Adrenal gland (tissue), 12 donors: ENCODE results near the gene KSR2. TPM values are rescaled to one million over a fixed set of nuclear protein-coding genes. Genes with fewer than 3 reads are reported as not detected.

ENCODE experiments used
- DNase-seq, 7 donors: peaks; one replicate each; pipeline ENCODE4 v3.0.0-alpha.2; 2019 to 2020
- H3K27ac ChIP-seq, 5 donors: fragments of 200-600 bp; sonication (generic) in 4 of 5; 1 replicate in 3 of 5; 2 replicates in 2 of 5; pipeline versions ENCODE4 v1.5.1 to v1.8.0; 2016 to 2020; ENCODE audit warnings: mild to moderate bottlenecking in 1 of 5
- H3K27me3 ChIP-seq: fragments of 200-600 bp; 2 replicates; pipeline ENCODE4 v1.8.0; 2021
- H3K36me3 ChIP-seq, 2 donors: fragments of 200-600 bp; replicated peaks in 1 of 2; 1 replicate in 1 of 2; 2 replicates in 1 of 2; pipeline versions ENCODE4 v1.5.1 to v1.8.0; 2018 to 2022
- H3K4me1 ChIP-seq, 2 donors: fragments of 200-600 bp; replicated peaks in 1 of 2; 1 replicate in 1 of 2; 2 replicates in 1 of 2; pipeline versions ENCODE4 v1.5.1 to v1.8.0; 2018 to 2021
- H3K4me3 ChIP-seq, 4 donors: fragments of 200-600 bp; sonication (generic) in 3 of 4; one replicate each; pipeline ENCODE4 v1.5.1; 2016 to 2018
- H3K9me3 ChIP-seq, 3 donors: fragments of 200-600 bp; sonication (generic) in 1 of 3; replicated peaks in 1 of 3; 1 replicate in 2 of 3; 2 replicates in 1 of 3; pipeline versions ENCODE4 v1.5.1 to v1.8.0; 2016 to 2021
- POLR2A ChIP-seq, 2 donors: fragments of 450-650 bp; IDR thresholded peaks; one replicate each; pipeline ENCODE4 v1.6.1; 2017; ENCODE audit warnings: antibody characterized with exemption in 2 of 2, mild to moderate bottlenecking in 2 of 2, moderate library complexity in 1 of 2
- WGBS, 4 donors: extraction: QIAGEN DNeasy Blood & Tissue Kit in 2 of 4; methylation state at CpG; one replicate each; pipeline versions ENCODE4 v1.1.5 to v1.1.7; 2013 to 2017; 5-methylcytosine and 5-hydroxymethylcytosine counted together
- intact Hi-C, 2 donors: fragments of 100-400 bp; cut with DNase I; formaldehyde crosslinking; loops; one replicate each; pipeline versions ENCODE4 v1.14.1 to v1.15.0; 2022 to 2023
- polyA plus RNA-seq, 3 donors: library from polyadenylated mRNA; stranded (reverse); fragments of 200-250 nt in 2 of 3; fragments of 350-450 nt in 1 of 3; fragmentation: Illumina TruSeq in 1 of 3; extraction: RNeasy Lipid Tissue Mini Kit (QIAGEN cat#74804) in 1 of 3; gene quantifications; one replicate each; pipeline ENCODE4 v1.2.3, GENCODE V29; 2013 to 2014
- total RNA-seq, 9 donors: library from RNA; depleted of rRNA in 4 of 9; stranded (reverse); fragments of >200 nt in 4 of 9; fragments of 120-200 nt in 1 of 9; fragmentation: NEBNext Ultra II Directional in 1 of 9; extraction: Animal tissue kit (Norgen Biotek cat#: 25700) in 1 of 9; gene quantifications; one replicate each; pipeline versions ENCODE4 v1.1.0 to v1.2.4, GENCODE V29; 2013 to 2023
- TF ChIP-seq, protein P1 (sequence below), 6 experiments: fragments of 450-650 bp in 4 of 6; fragments of 200-600 bp in 2 of 6; sonication (generic) in 1 of 6; IDR thresholded peaks; 1 replicate in 5 of 6; 2 replicates in 1 of 6; pipeline versions ENCODE4 v1.5.1 to v1.8.0; 2016 to 2021; ENCODE audit warnings: antibody characterized with exemption in 6 of 6, mild to moderate bottlenecking in 2 of 6, moderate library complexity in 1 of 6
- donor health status: healthy with polysubstance abuse.
- donor health status: Bipolar disorder and iron deficiency.
- donor health status: DM: yes; HTN: yes; CAD: no.
- donor health status: DM: no; HTN: no; CAD: no.
- donor health status: DM: no; HTN: no; CAD: no.
- donor health status: DM: yes; HTN: yes; CAD: no.

The KSR2 gene
- total and polyA plus RNA-seq, 12 donors, result 0.03 to 2.7 (median 0.84) TPM; not detected in 3

- intact Hi-C loops, result no loop called here
- Histone ChIP-seq H3K27ac (no peak overlapping the region), H3K36me3 (no peaks in the 10 kb centered on the region), H3K4me1 (no peaks in the 10 kb centered on the region), H3K9me3 (no peaks in the 10 kb centered on the region), H3K4me3 (no peak overlapping the region), H3K27me3 (no peaks in the 10 kb centered on the region)
- no peak for DNase-seq
- TF ChIP-seq, protein P1, sequence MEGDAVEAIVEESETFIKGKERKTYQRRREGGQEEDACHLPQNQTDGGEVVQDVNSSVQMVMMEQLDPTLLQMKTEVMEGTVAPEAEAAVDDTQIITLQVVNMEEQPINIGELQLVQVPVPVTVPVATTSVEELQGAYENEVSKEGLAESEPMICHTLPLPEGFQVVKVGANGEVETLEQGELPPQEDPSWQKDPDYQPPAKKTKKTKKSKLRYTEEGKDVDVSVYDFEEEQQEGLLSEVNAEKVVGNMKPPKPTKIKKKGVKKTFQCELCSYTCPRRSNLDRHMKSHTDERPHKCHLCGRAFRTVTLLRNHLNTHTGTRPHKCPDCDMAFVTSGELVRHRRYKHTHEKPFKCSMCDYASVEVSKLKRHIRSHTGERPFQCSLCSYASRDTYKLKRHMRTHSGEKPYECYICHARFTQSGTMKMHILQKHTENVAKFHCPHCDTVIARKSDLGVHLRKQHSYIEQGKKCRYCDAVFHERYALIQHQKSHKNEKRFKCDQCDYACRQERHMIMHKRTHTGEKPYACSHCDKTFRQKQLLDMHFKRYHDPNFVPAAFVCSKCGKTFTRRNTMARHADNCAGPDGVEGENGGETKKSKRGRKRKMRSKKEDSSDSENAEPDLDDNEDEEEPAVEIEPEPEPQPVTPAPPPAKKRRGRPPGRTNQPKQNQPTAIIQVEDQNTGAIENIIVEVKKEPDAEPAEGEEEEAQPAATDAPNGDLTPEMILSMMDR (IDR thresholded peaks at IDR 0.05), result no peak
- TF ChIP-seq POLR2A (IDR thresholded peaks at IDR 0.05), result no peak
- 10 to 22% (median 19%) methylated on average over 1 of the region's 1 CpG; no CpG with 5 or more reads in 1 of the 4 donors for WGBS, 4 donors
These were observed 115.2 kb downstream of the KSR2 start for GRCh38 chr12:117853600-117853999.

DNA sequence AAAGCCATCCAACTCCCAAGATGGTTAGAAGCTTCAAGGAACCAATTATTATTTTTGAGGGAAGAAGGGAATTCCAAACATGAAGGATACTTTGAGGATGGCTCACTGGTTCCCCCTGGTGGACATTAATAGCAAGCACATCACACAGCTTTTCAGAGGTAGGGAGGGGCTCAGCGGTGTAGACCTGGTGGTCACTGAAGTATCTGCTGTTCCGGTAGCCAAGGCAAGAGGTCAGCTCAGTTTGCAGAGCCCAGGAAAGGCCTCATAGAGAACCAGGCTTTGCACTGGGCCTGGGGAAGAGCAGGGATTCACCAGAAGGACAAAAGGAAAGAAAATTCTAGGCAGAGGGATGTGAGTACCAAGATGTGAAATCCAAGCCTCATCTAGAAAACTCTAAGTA lies 118.7 kb downstream of the KSR2 start:
- TF ChIP-seq, protein P1 (IDR thresholded peaks at IDR 0.05), result peak; percentile 42 to 90 (median 66)
- TF ChIP-seq POLR2A (IDR thresholded peaks at IDR 0.05), result no peak
- Histone ChIP-seq H3K36me3 (no peaks in the 10 kb centered on the region), H3K27ac (no peak overlapping the region), H3K9me3 (no peaks in the 10 kb centered on the region), H3K27me3 (peaks cover 3% of the 10 kb centered on the region), H3K4me1 (no peaks in the 10 kb centered on the region), H3K4me3 (no peak overlapping the region)
- 3 to 16% (median 6%) methylated on average over 2 of the region's 2 CpGs for WGBS, 4 donors
- intact Hi-C loops, result no loop called here
- DNase-seq, result peak in 3 of 7 donors; percentile 12 to 36 (median 21)

DNA sequence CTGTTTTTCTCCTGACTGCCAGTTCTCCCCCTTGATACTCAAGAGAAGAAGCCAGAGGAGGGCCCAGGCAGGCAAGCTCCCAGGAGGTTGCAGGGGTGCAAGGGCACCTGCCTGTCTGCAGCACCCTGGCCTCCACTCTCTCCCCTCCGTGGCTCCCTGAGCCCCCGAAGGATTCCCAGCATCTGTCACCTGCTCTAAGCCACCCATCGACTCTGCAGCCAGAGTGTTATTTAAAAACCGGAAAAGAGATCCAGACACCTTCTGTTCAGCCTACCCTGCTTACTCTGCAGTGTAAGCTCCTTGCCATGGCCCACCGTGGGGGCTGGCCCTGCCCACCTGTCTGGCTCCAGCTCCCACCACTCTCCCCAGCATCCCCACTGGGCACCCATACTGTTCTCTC lies 121.4 kb downstream of the KSR2 start:
- TF ChIP-seq POLR2A (IDR thresholded peaks at IDR 0.05), result no peak
- TF ChIP-seq, protein P1 (IDR thresholded peaks at IDR 0.05), result no peak
- H3K36me3 ChIP-seq, result no peaks in the 10 kb centered on the region
- intact Hi-C loops, result no loop called here
- H3K4me1 ChIP-seq, result no peaks in the 10 kb centered on the region
- H3K27ac ChIP-seq, result no peak overlapping the region
- 15 to 44% (median 37%) methylated on average over 2 to 5 of the region's 5 CpGs for WGBS, 4 donors
- no peak for DNase-seq
- H3K4me3 ChIP-seq, result no peak overlapping the region
- H3K27me3 ChIP-seq, result peaks cover 3% of the 10 kb centered on the region
- no peaks in the 10 kb centered on the region for H3K9me3 ChIP-seq

DNA sequence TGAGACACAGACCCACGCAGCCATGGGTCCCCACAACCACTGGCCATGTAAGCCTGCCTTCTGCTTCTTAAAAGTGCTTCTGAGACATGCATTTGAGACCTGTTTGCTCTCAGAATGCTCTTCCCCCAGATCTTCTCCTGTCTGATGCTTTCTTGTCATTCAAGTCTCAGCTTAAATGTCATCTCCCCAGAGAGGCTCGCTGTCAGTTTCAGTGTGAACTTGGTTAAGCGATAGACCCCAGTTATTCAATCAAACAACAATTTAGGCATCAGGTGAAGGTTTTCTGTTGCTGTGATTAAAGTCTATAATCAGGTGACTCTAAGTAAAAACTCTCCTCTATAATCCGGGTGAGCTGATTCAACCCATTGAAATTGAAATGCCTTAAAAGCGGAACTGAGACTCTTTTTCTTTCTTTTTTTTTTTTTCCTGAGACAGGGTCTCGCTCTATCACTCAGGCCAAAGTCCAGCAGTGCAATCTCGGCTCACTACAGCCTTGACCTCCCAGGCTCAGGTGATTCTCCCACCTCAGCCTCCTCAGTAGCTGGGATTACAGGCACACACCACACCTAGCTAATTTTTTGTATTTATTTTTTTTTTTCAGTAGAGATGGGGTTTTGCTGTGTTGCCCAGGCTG lies 123.4 kb downstream of the KSR2 start:
- Histone ChIP-seq H3K27ac (no peak overlapping the region), H3K27me3 (peaks cover 3% of the 10 kb centered on the region), H3K9me3 (no peaks in the 10 kb centered on the region), H3K36me3 (no peaks in the 10 kb centered on the region), H3K4me3 (no peak overlapping the region), H3K4me1 (no peaks in the 10 kb centered on the region)
- 65 to 86% (median 69%) methylated on average over 7 of the region's 7 CpGs for WGBS, 4 donors
- no peak for TF ChIP-seq POLR2A (IDR thresholded peaks at IDR 0.05)
- TF ChIP-seq, protein P1 (IDR thresholded peaks at IDR 0.05), result no peak
- intact Hi-C loops, result no loop called here
- DNase-seq, result peak in 1 of 7 donors; percentile 10
